ENCODE data around the gene PGF. TPM values are rescaled to one million over a fixed set of nuclear protein-coding genes. Genes with fewer than 3 reads are reported as not detected.

Gene PGF
- total RNA-seq, 4 donors from 2014 or later: 7.3 to 28.1 (median 10.8) TPM

- TF ChIP-seq CTCF (IDR thresholded peaks at IDR 0.05) (no peak), POLR2A (IDR thresholded peaks at IDR 0.05) (no peak)
- Histone ChIP-seq H3K27me3 (no peaks in the 10 kb centered on the region), H3K4me1 (peaks cover 0 to 16% (median 1%) of the 10 kb centered on the region in 4 donors), H3K27ac (no peak overlapping the region), H3K9me3 (no peaks in the 10 kb centered on the region), H3K36me3 (no peaks in the 10 kb centered on the region), H3K4me3 (no peak overlapping the region)
- DNase-seq: peak in 1 of 3 donors; percentile 18
Measured at GRCh38 chr14:74977901-74978385, 22.5 kb upstream of the PGF start.

DNA sequence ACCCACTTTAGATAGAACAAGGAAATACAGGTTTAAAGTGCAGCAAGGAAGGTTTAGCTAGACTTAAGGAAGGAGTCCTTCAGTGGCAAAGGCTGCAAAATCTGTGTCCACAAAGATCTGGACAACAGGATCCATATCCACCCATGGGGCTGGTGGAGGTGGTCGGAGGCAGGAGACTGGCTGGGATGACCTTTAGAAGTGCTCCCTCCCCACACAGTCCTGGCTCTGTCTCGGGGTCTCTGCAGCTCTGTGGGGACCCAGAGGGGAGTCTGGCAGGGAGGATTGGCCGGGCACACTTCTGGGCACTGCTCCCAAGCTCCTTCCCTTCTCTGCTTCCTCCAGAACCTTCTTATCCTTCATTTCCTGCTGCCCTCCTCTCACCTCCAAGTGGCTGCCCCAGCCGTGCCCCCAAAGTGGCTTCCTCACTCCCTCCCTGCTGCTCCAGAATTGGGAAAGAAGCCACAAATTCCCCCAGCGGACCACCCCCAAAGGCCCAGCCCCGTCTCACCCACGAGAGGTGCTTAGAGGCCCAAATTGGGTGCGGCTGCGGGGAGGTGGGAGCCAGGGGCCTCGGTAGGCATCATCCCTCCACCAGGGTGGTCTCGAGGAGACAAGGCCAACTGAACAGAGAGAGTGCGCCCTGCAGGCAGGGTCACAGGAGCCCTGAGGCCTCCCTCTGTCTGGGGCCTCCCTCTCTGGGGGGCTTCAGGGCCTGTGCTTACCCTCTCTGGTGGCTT is 21.9 kb upstream of the PGF start:
- no peaks in the 10 kb centered on the region for H3K9me3 ChIP-seq
- TF ChIP-seq CTCF (IDR thresholded peaks at IDR 0.05) (no peak), POLR2A (IDR thresholded peaks at IDR 0.05) (no peak)
- DNase-seq: peak in 1 of 3 donors; percentile 29
- no peaks in the 10 kb centered on the region for H3K36me3 ChIP-seq
- H3K27me3 ChIP-seq: no peaks in the 10 kb centered on the region
- no peak overlapping the region for H3K27ac ChIP-seq
- H3K4me1 ChIP-seq: peaks cover 0 to 16% (median 1%) of the 10 kb centered on the region in 4 donors
- H3K4me3 ChIP-seq: no peak overlapping the region

DNA sequence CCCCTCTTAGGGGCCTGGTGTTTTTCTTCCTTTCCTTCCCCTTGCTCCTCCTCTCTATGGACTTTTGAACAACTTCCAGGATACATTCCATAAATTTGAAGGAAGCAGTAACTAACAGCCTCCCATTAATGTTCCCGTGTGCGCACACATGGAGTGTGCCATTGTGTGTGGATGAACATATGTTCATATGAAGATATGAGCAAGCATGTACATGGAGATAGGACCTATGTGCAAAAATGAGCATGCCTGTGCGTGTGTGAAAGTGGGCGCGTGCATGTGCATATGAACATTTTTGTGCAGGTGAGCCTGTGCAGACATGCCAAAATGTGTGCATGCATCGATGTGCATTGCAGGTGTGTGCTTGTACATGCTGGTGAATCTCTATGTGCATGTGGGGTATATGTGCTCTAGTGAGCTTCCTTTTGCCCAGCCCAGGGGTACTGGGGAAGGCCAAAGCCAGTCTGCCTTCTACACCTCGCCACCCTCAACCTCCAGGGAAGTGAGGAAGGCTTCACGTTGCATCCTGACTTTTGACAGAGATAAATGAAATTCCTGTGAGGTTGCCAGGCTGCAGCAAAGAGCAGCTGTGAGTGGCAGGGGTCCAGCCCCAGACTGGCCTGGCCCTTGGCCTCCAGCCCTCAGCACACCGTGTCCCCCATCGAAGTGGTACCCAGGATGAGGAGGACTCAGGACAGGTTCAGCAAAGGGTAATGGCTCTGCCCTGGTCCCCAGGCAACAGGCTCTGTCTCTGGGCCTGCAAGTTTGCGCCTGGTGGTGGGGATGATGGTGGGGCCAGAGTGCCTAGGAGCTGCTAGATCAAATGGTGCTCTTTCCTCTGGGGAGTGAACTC is 21.1 kb upstream of the PGF start:
- Histone ChIP-seq H3K27ac (no peak overlapping the region), H3K27me3 (no peaks in the 10 kb centered on the region), H3K4me1 (peaks cover 0 to 16% (median 1%) of the 10 kb centered on the region in 4 donors), H3K9me3 (no peaks in the 10 kb centered on the region), H3K36me3 (no peaks in the 10 kb centered on the region), H3K4me3 (no peak overlapping the region)
- DNase-seq: peak in 1 of 3 donors; percentile 24
- TF ChIP-seq CTCF (IDR thresholded peaks at IDR 0.05): no peak
- no peak for TF ChIP-seq POLR2A (IDR thresholded peaks at IDR 0.05)

GRCh38 chr14:74975059-74975810 is 19.8 kb upstream of the PGF start:
- DNase-seq: peak in 2 of 3 donors; percentile 30 to 70
- Histone ChIP-seq H3K4me1 (peaks cover 0 to 16% (median 1%) of the 10 kb centered on the region in 4 donors), H3K27me3 (no peaks in the 10 kb centered on the region), H3K9me3 (no peaks in the 10 kb centered on the region), H3K4me3 (no peak overlapping the region), H3K36me3 (no peaks in the 10 kb centered on the region), H3K27ac (peak overlapping the region in 2 of 4 donors; percentile 31 to 38)
- TF ChIP-seq POLR2A (IDR thresholded peaks at IDR 0.05) (no peak), CTCF (IDR thresholded peaks at IDR 0.05) (no peak)

DNA sequence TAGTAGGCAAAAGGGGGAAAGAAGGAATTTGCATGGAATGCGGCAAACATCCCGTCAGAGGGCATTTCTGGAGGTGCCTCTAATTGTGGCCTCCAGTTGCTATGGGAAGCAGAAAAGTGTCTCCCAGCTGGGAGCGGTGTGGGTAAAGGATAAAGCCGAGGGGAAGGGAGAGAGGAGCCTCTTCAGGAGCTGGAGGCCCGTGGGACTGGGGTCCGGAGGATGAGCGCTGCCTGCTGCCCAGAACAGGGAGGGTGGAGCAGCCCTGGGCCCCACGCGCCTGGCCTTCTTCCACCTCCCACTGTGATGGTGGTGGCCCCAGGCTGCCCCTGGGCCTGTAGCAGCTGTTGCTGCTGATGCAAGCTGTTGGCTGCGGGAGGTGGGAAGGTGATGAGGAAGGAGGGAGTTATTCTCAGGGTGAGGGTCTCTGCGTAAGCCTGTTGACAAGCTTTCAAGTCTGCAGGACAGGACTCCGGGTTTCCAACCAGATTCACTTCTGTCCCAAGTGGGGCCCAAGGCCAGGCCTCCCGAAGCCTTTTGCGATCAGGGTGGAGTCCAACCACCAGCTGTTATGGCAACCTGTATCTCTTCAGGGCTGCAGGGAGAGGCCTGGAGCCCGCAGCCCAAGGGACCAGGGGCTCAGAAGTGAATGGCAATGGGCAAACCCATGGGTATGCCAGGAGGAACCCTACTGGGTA is 19.1 kb upstream of the PGF start:
- H3K27me3 ChIP-seq: no peaks in the 10 kb centered on the region
- H3K27ac ChIP-seq: peak overlapping the region; percentile 22 to 38 (median 30)
- peak in 1 of 3 donors; percentile 40 for DNase-seq
- no peak for TF ChIP-seq CTCF (IDR thresholded peaks at IDR 0.05)
- no peak for TF ChIP-seq POLR2A (IDR thresholded peaks at IDR 0.05)
- H3K9me3 ChIP-seq: no peaks in the 10 kb centered on the region
- no peak overlapping the region for H3K4me3 ChIP-seq
- H3K4me1 ChIP-seq: peaks cover 0 to 16% (median 1%) of the 10 kb centered on the region in 4 donors
- H3K36me3 ChIP-seq: no peaks in the 10 kb centered on the region
